Activated CD8-positive, alpha-beta memory T cell treated with anti-CD3 and anti-CD28 coated beads for 4 hours (primary cell): ENCODE measurements around the gene EDIL3.

ENCODE experiments used
- DNase-seq, 2 donors: peaks; one replicate each; pipeline ENCODE4 v3.0.0-alpha.2; 2020; ENCODE audit warnings: low read depth in 2 of 2

Gene EDIL3

GRCh38 chr5:84384604-84385575 is at the start of gene EDIL3:
TSS of gene EDIL3 (minus strand) at chr5:84384880. CDS start at chr5:84384374, 506 bp downstream.
- no peak for DNase-seq

GRCh38 chr5:84433461-84433860 is 48.8 kb upstream of the EDIL3 start:
- no peak for DNase-seq

GRCh38 chr5:84430863-84431663 is 46.4 kb upstream of the EDIL3 start:
- DNase-seq = no peak

- no peak for DNase-seq
These were observed 45.4 kb upstream of the EDIL3 start for GRCh38 chr5:84430079-84430478.

GRCh38 chr5:84425365-84425881 is 40.7 kb upstream of the EDIL3 start:
- DNase-seq = no peak

- DNase-seq = no peak
These were observed 35.1 kb upstream of the EDIL3 start for GRCh38 chr5:84419742-84420141.

GRCh38 chr5:84411832-84412605 is 27.3 kb upstream of the EDIL3 start:
- no peak for DNase-seq

GRCh38 chr5:84406111-84406510 is 21.4 kb upstream of the EDIL3 start:
- DNase-seq = no peak

GRCh38 chr5:84403773-84404172 is 19.1 kb upstream of the EDIL3 start:
- no peak for DNase-seq

GRCh38 chr5:84397385-84397784 is 12.7 kb upstream of the EDIL3 start:
- DNase-seq = no peak

- no peak for DNase-seq
These were observed 9.3 kb upstream of the EDIL3 start for GRCh38 chr5:84393969-84394368.

- no peak for DNase-seq
These were observed 8.2 kb upstream of the EDIL3 start for GRCh38 chr5:84392836-84393235.

- DNase-seq = no peak
These were observed 1.0 kb upstream of the EDIL3 start for GRCh38 chr5:84385705-84386104.

- no peak for DNase-seq
These were observed 670 bp downstream of the EDIL3 start for GRCh38 chr5:84383816-84384603.

- no peak for DNase-seq
These were observed 1.3 kb downstream of the EDIL3 start for GRCh38 chr5:84383296-84383815.

- DNase-seq = no peak
These were observed 2.1 kb downstream of the EDIL3 start for GRCh38 chr5:84382363-84383295.

- DNase-seq = no peak
These were observed 2.9 kb downstream of the EDIL3 start for GRCh38 chr5:84381502-84382362.

GRCh38 chr5:84379749-84380148 is 4.9 kb downstream of the EDIL3 start:
- no peak for DNase-seq
